HG02840 (cell line): ENCODE results near the gene CGB1.
"Not testable (repeated sequence)": the region's sequence is repeated elsewhere in the genome, so short reads cannot be mapped to it uniquely, and the experiment has no call there.

Experiments
- ATAC-seq: cut with Tn5 transposase; IDR thresholded peaks from one replicate; pipeline ENCODE4 v1.9.1; 2021; ENCODE audit warnings: mild to moderate bottlenecking, moderate library complexity, moderate number of reproducible peaks; ENCODE audit not compliant: unreplicated experiment, low FRiP score

CGB1 gene

GRCh38 chr19:49025088-49025487 lies 11.6 kb downstream of the CGB1 start:
- ATAC-seq = not testable (repeated sequence)

GRCh38 chr19:49024233-49024632 lies 12.5 kb downstream of the CGB1 start, which contains the start of gene CGB3:
CGB3 (minus strand) TSS chr19:49024333; CDS start chr19:49023971, 362 bp downstream.
- ATAC-seq = not testable (repeated sequence)

GRCh38 chr19:49022116-49022515 lies 14.6 kb downstream of the CGB1 start:
- no peak for ATAC-seq

GRCh38 chr19:49020931-49021895 lies 15.5 kb downstream of the CGB1 start:
- no peak for ATAC-seq

GRCh38 chr19:49020342-49020741 lies 16.4 kb downstream of the CGB1 start:
- ATAC-seq = no peak

GRCh38 chr19:49019242-49019932 lies 17.3 kb downstream of the CGB1 start:
- no peak for ATAC-seq

- not testable (repeated sequence) for ATAC-seq
Observed at GRCh38 chr19:49018388-49019241, 18.1 kb downstream of the CGB1 start.

- peak; percentile 51 for ATAC-seq
Observed at GRCh38 chr19:49017666-49018351, 18.9 kb downstream of the CGB1 start.

GRCh38 chr19:49017041-49017665 lies 19.5 kb downstream of the CGB1 start, which contains the start of gene LHB:
LHB (minus strand) TSS chr19:49017091; CDS start chr19:49017081, 10 bp downstream.
- no peak for ATAC-seq

GRCh38 chr19:49016067-49016839 lies 20.4 kb downstream of the CGB1 start:
- no peak for ATAC-seq

- no peak for ATAC-seq
Observed at GRCh38 chr19:49014870-49015255, 21.8 kb downstream of the CGB1 start.

- ATAC-seq = no peak
Observed at GRCh38 chr19:49014123-49014869, 22.4 kb downstream of the CGB1 start.

- no peak for ATAC-seq
Observed at GRCh38 chr19:49011194-49011593, 25.5 kb downstream of the CGB1 start.

- no peak for ATAC-seq
Observed at GRCh38 chr19:49010453-49010852, 26.2 kb downstream of the CGB1 start.

- no peak for ATAC-seq
Observed at GRCh38 chr19:49009828-49010227, 26.9 kb downstream of the CGB1 start.

- no peak for ATAC-seq
Observed at GRCh38 chr19:49006905-49007304, 29.8 kb downstream of the CGB1 start.

- no peak for ATAC-seq
Observed at GRCh38 chr19:49004964-49005614, 31.6 kb downstream of the CGB1 start.
